RWPE2 (cell line): ENCODE results near the gene UBR2.
"Not testable (repeated sequence)": the region's sequence is repeated elsewhere in the genome, so short reads cannot be mapped to it uniquely, and the experiment has no call there.

Experiments used
- ATAC-seq: fragments of 200-7000 bp; cut with Tn5 transposase; 3 replicates; pipeline ENCODE4 v1.9.1; 2021; ENCODE audit warnings: low read depth
- DNase-seq: peaks from one replicate; pipeline ENCODE4 v3.0.0-alpha.2; 2020; ENCODE audit warnings: low spot score
- H3K27ac ChIP-seq: fragments of 450-650 bp; 2 replicates; pipeline ENCODE4 v1.5.1; 2017; ENCODE audit warnings: mild to moderate bottlenecking; ENCODE audit not compliant: poor library complexity, severe bottlenecking
- H3K27me3 ChIP-seq: fragments of 250-450 bp; sonication (Bioruptor Pico); 2 replicates; pipeline ENCODE4 v1.5.1; 2021; ENCODE audit warnings: mild to moderate bottlenecking, moderate library complexity; ENCODE audit not compliant: insufficient read depth, poor library complexity, severe bottlenecking
- H3K36me3 ChIP-seq: fragments of 250-450 bp; sonication (Bioruptor Pico); 2 replicates; pipeline ENCODE4 v1.5.1; 2020; ENCODE audit warnings: low read depth, mild to moderate bottlenecking, moderate library complexity
- H3K4me1 ChIP-seq: fragments of 250-450 bp; sonication (Bioruptor Pico); 2 replicates; pipeline ENCODE4 v1.5.1; 2021; ENCODE audit warnings: mild to moderate bottlenecking, moderate library complexity; ENCODE audit not compliant: insufficient read depth, poor library complexity, severe bottlenecking
- H3K4me3 ChIP-seq: fragments of 250-450 bp; sonication (Bioruptor Pico); 2 replicates; pipeline ENCODE4 v1.5.1; 2021; ENCODE audit warnings: mild to moderate bottlenecking, moderate library complexity; ENCODE audit not compliant: severe bottlenecking
- H3K9me3 ChIP-seq: fragments of 250-450 bp; sonication (Bioruptor Pico); 2 replicates; pipeline ENCODE4 v1.5.1; 2021; ENCODE audit warnings: mild to moderate bottlenecking, moderate library complexity; ENCODE audit not compliant: severe bottlenecking
- TF ChIP-seq, protein P1 (sequence below): fragments of 450-650 bp; IDR thresholded peaks from one replicate; pipeline ENCODE4 v1.5.1; 2017; ENCODE audit warnings: mild to moderate bottlenecking, moderate library complexity; ENCODE audit not compliant: poor library complexity, severe bottlenecking

The UBR2 gene

DNA sequence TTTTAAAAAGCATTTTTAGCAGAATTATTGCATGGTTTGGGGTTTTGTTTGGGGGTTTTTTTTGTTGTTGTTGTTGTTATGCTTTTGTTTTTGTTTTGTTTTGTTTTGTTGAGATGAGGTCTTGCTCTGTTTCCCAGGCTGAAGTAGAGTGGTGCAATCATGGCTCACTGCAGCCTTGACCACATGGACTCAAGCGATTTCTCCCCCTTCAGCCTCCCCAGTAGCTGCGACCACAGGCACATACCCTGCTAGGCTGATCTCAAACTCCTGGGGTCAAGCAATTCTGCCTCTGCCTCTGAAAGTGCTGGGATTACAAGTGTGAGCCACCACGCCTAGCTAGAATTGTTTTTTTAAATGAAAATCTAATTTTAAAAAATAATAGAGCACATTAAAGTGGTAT is 35.7 kb downstream of the UBR2 start:
- Histone ChIP-seq H3K36me3 (peaks cover 26% of the 10 kb centered on the region), H3K27ac (no peak overlapping the region)
- ATAC-seq, result no peak

GRCh38 chr6:42604150-42604549 is 40.3 kb downstream of the UBR2 start:
- Histone ChIP-seq H3K27me3 (no peaks in the 10 kb centered on the region), H3K36me3 (peaks cover 44% of the 10 kb centered on the region), H3K4me3 (no peak overlapping the region), H3K4me1 (no peaks in the 10 kb centered on the region), H3K9me3 (no peaks in the 10 kb centered on the region), H3K27ac (no peak overlapping the region)
- ATAC-seq, result no peak
- no peak for DNase-seq
- TF ChIP-seq, protein P1, sequence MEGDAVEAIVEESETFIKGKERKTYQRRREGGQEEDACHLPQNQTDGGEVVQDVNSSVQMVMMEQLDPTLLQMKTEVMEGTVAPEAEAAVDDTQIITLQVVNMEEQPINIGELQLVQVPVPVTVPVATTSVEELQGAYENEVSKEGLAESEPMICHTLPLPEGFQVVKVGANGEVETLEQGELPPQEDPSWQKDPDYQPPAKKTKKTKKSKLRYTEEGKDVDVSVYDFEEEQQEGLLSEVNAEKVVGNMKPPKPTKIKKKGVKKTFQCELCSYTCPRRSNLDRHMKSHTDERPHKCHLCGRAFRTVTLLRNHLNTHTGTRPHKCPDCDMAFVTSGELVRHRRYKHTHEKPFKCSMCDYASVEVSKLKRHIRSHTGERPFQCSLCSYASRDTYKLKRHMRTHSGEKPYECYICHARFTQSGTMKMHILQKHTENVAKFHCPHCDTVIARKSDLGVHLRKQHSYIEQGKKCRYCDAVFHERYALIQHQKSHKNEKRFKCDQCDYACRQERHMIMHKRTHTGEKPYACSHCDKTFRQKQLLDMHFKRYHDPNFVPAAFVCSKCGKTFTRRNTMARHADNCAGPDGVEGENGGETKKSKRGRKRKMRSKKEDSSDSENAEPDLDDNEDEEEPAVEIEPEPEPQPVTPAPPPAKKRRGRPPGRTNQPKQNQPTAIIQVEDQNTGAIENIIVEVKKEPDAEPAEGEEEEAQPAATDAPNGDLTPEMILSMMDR, result no peak

More for the DNA sequence above, 35.7 kb downstream of the UBR2 start:
- no peak for DNase-seq
- no peaks in the 10 kb centered on the region for H3K27me3 ChIP-seq
- H3K9me3 ChIP-seq, result no peaks in the 10 kb centered on the region
- TF ChIP-seq, protein P1, result no peak
- no peak overlapping the region for H3K4me3 ChIP-seq
- no peaks in the 10 kb centered on the region for H3K4me1 ChIP-seq

GRCh38 chr6:42604699-42605098 is 40.9 kb downstream of the UBR2 start:
- not testable (repeated sequence) for H3K27ac ChIP-seq, H3K9me3 ChIP-seq, DNase-seq, ATAC-seq, H3K27me3 ChIP-seq, H3K4me1 ChIP-seq, H3K4me3 ChIP-seq
- peaks cover 45% of the 10 kb centered on the region for H3K36me3 ChIP-seq

DNA sequence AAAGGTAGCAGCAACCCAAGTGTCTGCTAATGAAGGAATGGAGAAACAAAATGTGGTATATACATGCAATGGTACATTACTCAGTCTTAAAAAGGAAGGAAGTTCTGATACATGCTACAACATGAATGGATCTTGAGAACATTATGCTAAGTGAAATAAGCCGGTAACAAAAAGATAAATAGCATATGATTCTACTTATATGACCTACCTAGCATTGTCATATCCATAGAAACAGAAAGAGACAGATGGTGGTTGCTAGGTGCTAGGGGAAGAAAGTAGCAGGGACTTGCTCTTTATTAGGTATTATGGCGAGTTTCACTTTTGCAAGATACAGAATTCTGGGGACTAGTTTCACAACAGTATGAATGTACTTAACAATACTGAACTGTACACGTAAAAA is 46.6 kb downstream of the UBR2 start:
- DNase-seq (no peak), ATAC-seq (no peak)
- no peak overlapping the region for H3K27ac ChIP-seq
- H3K27me3 ChIP-seq, result no peaks in the 10 kb centered on the region
- H3K4me1 ChIP-seq, result no peaks in the 10 kb centered on the region
- H3K36me3 ChIP-seq, result peaks cover 56% of the 10 kb centered on the region
- no peak overlapping the region for H3K4me3 ChIP-seq
- no peaks in the 10 kb centered on the region for H3K9me3 ChIP-seq
- TF ChIP-seq, protein P1, result no peak

DNA sequence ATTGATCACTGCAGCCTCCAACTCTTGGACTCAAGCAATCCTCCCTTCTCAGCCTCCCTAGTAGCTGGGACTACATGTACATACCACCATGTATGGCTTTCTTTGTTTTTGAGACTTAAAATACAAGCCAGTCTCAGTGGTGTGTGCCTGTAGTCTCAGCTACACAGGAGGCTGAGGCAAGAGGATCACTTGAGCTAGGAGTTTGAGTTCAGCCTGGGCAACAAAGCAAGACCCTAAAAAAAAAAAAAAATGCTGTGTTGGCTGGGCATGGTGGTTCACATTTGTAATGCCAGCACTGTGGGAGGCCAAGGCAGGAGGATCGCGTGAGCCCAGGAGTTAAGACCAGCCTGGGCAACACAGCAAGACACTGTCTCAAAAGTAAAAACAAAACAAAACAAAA is 51.7 kb downstream of the UBR2 start:
- Histone ChIP-seq H3K9me3 (no peaks in the 10 kb centered on the region), H3K4me3 (no peak overlapping the region), H3K36me3 (peaks cover 63% of the 10 kb centered on the region), H3K4me1 (no peaks in the 10 kb centered on the region), H3K27me3 (no peaks in the 10 kb centered on the region), H3K27ac (no peak overlapping the region)
- ATAC-seq (no peak), DNase-seq (no peak)
- TF ChIP-seq, protein P1, result no peak

GRCh38 chr6:42616716-42617115 is 52.9 kb downstream of the UBR2 start:
- peaks cover 70% of the 10 kb centered on the region for H3K36me3 ChIP-seq
- H3K27me3 ChIP-seq, result no peaks in the 10 kb centered on the region
- DNase-seq, result no peak
- no peaks in the 10 kb centered on the region for H3K4me1 ChIP-seq
- no peaks in the 10 kb centered on the region for H3K9me3 ChIP-seq
- TF ChIP-seq, protein P1, result no peak
- no peak overlapping the region for H3K4me3 ChIP-seq
- H3K27ac ChIP-seq, result no peak overlapping the region
- ATAC-seq, result no peak
